SK-N-SH treated with all-trans-retinoic acid at 6 μM for 48 hours (cell line): ENCODE data around the gene ATP8B3.

Source experiments
- ATAC-seq: fragments of 200-7000 bp; cut with Tn5 transposase; 3 replicates; pipeline ENCODE4 v1.9.1; 2020; ENCODE audit warnings: mild to moderate bottlenecking, moderate library complexity
- CREB5 ChIP-seq: fragments of 250-450 bp; sonication (Bioruptor Pico); IDR thresholded peaks from 2 replicates; pipeline ENCODE4 v1.5.1; 2020; ENCODE audit warnings: low read depth, mild to moderate bottlenecking, moderate library complexity
- CSDC2 ChIP-seq: fragments of 250-450 bp; sonication (Bioruptor Pico); IDR thresholded peaks from 2 replicates; pipeline ENCODE4 v1.5.0; 2020; ENCODE audit warnings: mild to moderate bottlenecking, moderate library complexity
- OSR1 ChIP-seq: fragments of 250-450 bp; sonication (Bioruptor Pico); IDR thresholded peaks from 2 replicates; pipeline ENCODE4 v1.8.0; 2022; ENCODE audit warnings: moderate library complexity, mild to moderate bottlenecking, inconsistent platforms
- PATZ1 ChIP-seq: fragments of 250-450 bp; sonication (Bioruptor Pico); IDR thresholded peaks from 2 replicates; pipeline ENCODE4 v1.8.0; 2020; ENCODE audit warnings: mild to moderate bottlenecking, moderate library complexity, borderline replicate concordance
- PPARA ChIP-seq: fragments of 250-450 bp; sonication (Bioruptor Pico); IDR thresholded peaks from 2 replicates; pipeline ENCODE4 v1.5.0; 2020; ENCODE audit warnings: mild to moderate bottlenecking, borderline replicate concordance
- SNAI2 ChIP-seq: fragments of 250-450 bp; sonication (Bioruptor Pico); IDR thresholded peaks from 2 replicates; pipeline ENCODE4 v1.5.0; 2020; ENCODE audit warnings: mild to moderate bottlenecking, moderate library complexity
- TCF4 ChIP-seq: fragments of 250-450 bp; sonication (Bioruptor Pico); IDR thresholded peaks from 2 replicates; pipeline ENCODE4 v1.8.0; 2021; ENCODE audit warnings: mild to moderate bottlenecking, moderate library complexity, borderline replicate concordance
- TOX ChIP-seq: fragments of 250-450 bp; sonication (Bioruptor Pico); IDR thresholded peaks from 2 replicates; pipeline ENCODE4 v1.8.0; 2021; ENCODE audit warnings: mild to moderate bottlenecking, moderate library complexity, borderline replicate concordance
- TSHZ2 ChIP-seq: fragments of 250-450 bp; sonication (Bioruptor Pico); IDR thresholded peaks from 2 replicates; pipeline ENCODE4 v1.5.0; 2020; ENCODE audit warnings: mild to moderate bottlenecking, moderate library complexity
- ZNF565 ChIP-seq: fragments of 450-650 bp; formaldehyde crosslinking; conservative IDR thresholded peaks from 2 replicates; pipeline ENCODE4 v1.5.0; 2020; ENCODE audit warnings: low read depth, mild to moderate bottlenecking, moderate library complexity
- ZNF70 ChIP-seq: fragments of 450-650 bp; formaldehyde crosslinking; IDR thresholded peaks from 2 replicates; pipeline ENCODE4 v1.5.0; 2020; ENCODE audit warnings: mild to moderate bottlenecking, moderate library complexity
- TF ChIP-seq, protein P1 (sequence below): fragments of 250-450 bp; sonication (Bioruptor Pico); IDR thresholded peaks from 2 replicates; pipeline ENCODE4 v1.8.0; 2021; ENCODE audit warnings: low read depth, mild to moderate bottlenecking, moderate library complexity, borderline replicate concordance
- TF ChIP-seq, protein P2 (sequence below): fragments of 250-450 bp; sonication (Bioruptor Pico); IDR thresholded peaks from 2 replicates; pipeline ENCODE4 v1.5.1; 2021; ENCODE audit warnings: mild to moderate bottlenecking, moderate library complexity

Gene ATP8B3

GRCh38 chr19:1845125-1845515 lies 33.0 kb upstream of the ATP8B3 start (continued):
- no peak for TF ChIP-seq TSHZ2

DNA sequence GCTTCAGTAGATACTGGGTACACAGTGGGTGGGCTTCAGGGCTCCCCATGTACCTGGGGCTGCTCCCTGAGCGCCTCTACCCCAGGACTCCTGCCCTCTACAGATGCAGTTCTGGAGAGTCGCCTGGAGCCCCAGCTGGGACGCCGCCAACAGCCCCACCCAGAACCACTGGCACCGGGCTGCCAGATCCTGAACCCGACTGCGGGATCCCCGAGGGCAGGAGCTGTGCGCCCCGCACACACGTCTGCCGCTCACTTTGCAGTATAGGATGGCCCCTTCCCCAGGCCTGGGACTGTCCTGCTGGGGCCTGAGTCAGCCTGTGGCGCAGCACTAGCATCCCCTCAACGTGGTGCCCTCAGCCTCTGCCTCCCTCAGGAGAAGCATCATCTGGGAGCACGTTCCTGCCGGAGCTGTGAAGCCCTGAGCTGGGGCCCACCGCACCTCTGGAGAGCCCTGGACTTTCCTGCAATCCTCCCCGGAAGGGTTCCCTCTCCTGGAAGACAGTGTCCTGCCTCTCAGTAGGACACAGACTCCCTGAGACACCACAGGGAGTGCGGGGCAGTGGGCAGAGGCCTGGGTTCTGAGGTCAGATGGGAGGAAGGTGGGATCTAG lies 32.5 kb upstream of the ATP8B3 start:
- ATAC-seq: no peak
- TF ChIP-seq CSDC2 (CRISPR knock-in tag) (no peak), PPARA (CRISPR knock-in tag) (no peak), ZNF565 (no peak), CREB5 (CRISPR knock-in tag) (no peak), PATZ1 (CRISPR knock-in tag) (no peak), TCF4 (CRISPR knock-in tag) (no peak), ZNF70 (CRISPR knock-in tag) (no peak), TOX (CRISPR knock-in tag) (no peak), SNAI2 (CRISPR knock-in tag) (no peak)
- TF ChIP-seq, protein P1, sequence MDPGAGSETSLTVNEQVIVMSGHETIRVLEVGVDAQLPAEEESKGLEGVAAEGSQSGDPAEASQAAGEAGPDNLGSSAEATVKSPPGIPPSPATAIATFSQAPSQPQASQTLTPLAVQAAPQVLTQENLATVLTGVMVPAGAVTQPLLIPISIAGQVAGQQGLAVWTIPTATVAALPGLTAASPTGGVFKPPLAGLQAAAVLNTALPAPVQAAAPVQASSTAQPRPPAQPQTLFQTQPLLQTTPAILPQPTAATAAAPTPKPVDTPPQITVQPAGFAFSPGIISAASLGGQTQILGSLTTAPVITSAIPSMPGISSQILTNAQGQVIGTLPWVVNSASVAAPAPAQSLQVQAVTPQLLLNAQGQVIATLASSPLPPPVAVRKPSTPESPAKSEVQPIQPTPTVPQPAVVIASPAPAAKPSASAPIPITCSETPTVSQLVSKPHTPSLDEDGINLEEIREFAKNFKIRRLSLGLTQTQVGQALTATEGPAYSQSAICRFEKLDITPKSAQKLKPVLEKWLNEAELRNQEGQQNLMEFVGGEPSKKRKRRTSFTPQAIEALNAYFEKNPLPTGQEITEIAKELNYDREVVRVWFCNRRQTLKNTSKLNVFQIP (CRISPR knock-in tag): no peak
- TF ChIP-seq, protein P2, sequence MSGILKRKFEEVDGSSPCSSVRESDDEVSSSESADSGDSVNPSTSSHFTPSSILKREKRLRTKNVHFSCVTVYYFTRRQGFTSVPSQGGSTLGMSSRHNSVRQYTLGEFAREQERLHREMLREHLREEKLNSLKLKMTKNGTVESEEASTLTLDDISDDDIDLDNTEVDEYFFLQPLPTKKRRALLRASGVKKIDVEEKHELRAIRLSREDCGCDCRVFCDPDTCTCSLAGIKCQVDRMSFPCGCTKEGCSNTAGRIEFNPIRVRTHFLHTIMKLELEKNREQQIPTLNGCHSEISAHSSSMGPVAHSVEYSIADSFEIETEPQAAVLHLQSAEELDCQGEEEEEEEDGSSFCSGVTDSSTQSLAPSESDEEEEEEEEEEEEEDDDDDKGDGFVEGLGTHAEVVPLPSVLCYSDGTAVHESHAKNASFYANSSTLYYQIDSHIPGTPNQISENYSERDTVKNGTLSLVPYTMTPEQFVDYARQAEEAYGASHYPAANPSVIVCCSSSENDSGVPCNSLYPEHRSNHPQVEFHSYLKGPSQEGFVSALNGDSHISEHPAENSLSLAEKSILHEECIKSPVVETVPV (CRISPR knock-in tag): no peak

- no peak for ATAC-seq
- TF ChIP-seq, protein P2 (CRISPR knock-in tag): no peak
- no peak for TF ChIP-seq OSR1 (CRISPR knock-in tag)
- TF ChIP-seq PATZ1 (CRISPR knock-in tag): no peak
Measured at GRCh38 chr19:1843646-1844394, 31.7 kb upstream of the ATP8B3 start.
